ENCODE measurements around the gene TTLL9. TPM values are rescaled to one million over a fixed set of nuclear protein-coding genes. Genes with fewer than 3 reads are reported as not detected.

TTLL9 gene
- total RNA-seq, 1 donor from 2014 or later = 0.67 TPM

DNA sequence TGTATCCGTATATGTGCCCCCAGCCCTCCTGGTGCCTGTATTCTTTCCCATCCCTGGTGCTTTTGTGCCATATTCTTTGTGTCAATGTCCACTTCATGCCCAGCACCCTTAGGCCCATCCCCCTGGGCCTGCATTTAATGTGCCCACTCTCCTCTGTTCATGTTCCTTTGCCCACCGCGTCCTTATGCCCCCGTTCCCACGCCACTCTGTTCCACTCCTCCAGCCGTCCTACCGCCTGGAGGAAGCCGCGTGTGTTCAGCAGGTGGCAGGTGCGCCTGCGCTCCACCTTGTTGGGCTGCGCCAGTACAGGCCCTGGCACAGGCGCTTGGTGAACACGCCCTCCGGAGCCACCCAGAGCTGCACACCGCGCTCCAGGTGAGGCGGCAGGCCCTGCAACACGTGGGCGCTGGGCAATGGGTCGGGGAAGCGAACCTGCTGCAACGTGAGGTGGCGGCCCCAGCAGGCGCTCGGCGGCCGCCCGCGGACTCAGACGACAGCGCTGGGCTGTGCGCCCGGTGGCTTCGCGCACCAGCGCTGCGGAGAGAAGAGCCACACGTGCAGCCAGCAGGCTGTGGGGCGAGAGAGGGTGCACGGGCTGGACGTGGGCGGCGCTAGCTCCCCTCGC lies 21.0 kb upstream of the TTLL9 start:
- H3K36me3 Mint-ChIP-seq = no peaks in the 10 kb centered on the region
- H3K27ac Mint-ChIP-seq = no peak overlapping the region
- H3K9me3 Mint-ChIP-seq = no peaks in the 10 kb centered on the region
- TF ChIP-seq, protein P1, sequence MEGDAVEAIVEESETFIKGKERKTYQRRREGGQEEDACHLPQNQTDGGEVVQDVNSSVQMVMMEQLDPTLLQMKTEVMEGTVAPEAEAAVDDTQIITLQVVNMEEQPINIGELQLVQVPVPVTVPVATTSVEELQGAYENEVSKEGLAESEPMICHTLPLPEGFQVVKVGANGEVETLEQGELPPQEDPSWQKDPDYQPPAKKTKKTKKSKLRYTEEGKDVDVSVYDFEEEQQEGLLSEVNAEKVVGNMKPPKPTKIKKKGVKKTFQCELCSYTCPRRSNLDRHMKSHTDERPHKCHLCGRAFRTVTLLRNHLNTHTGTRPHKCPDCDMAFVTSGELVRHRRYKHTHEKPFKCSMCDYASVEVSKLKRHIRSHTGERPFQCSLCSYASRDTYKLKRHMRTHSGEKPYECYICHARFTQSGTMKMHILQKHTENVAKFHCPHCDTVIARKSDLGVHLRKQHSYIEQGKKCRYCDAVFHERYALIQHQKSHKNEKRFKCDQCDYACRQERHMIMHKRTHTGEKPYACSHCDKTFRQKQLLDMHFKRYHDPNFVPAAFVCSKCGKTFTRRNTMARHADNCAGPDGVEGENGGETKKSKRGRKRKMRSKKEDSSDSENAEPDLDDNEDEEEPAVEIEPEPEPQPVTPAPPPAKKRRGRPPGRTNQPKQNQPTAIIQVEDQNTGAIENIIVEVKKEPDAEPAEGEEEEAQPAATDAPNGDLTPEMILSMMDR (IDR thresholded peaks at IDR 0.05; ENCODE audit: unreplicated experiment) = no peak
- peaks cover 41% of the 10 kb centered on the region for H3K27me3 Mint-ChIP-seq (ENCODE audit: low read depth)
- H3K4me1 Mint-ChIP-seq = peaks cover under 1% of the 10 kb centered on the region
- no peak for DNase-seq (ENCODE audit: low spot score in 2 of 2, unreplicated experiment in 2 of 2)
- H3K4me3 Mint-ChIP-seq = no peak overlapping the region

DNA sequence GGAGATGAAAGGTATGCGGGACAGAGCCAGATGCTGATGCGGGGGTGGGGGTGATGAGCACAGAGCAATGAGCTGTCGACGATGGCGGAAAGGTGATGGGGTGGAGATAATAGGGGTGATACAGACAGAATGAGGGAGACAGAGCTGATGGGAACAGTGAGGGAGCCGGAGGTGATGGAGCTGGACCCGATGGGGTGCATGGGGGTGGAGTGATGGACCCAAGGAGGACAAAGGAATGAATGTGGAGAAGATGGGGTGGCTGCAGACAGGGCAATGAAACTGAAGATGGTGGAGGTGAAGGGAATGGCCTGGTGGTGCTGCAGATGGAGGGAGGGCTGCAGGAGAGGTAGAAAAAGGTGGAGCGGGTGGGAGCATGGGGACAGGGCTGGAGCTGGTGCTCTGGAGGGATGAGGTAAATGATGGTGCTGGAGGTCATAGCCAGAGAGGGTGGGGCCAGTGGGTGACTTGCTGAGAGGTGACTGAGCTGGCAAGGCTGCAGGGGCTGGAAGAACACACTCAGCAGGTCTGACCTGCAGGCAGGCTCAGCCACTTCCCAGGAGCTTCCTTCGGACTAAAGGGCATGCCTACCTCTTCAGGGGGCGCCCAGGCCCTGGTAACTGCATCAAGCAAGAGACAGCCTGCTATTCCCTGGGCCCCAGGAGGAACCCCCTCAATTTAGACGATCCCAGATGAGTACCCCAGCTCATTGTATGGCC lies 19.0 kb upstream of the TTLL9 start:
- no peaks in the 10 kb centered on the region for H3K36me3 Mint-ChIP-seq
- no peak overlapping the region for H3K27ac Mint-ChIP-seq
- H3K9me3 Mint-ChIP-seq = no peaks in the 10 kb centered on the region
- no peak for DNase-seq (ENCODE audit: low spot score in 2 of 2, unreplicated experiment in 2 of 2)
- TF ChIP-seq, protein P1 (IDR thresholded peaks at IDR 0.05; ENCODE audit: unreplicated experiment) = no peak
- H3K4me3 Mint-ChIP-seq = no peak overlapping the region
- peaks cover 41% of the 10 kb centered on the region for H3K27me3 Mint-ChIP-seq (ENCODE audit: low read depth)
- no peaks in the 10 kb centered on the region for H3K4me1 Mint-ChIP-seq

DNA sequence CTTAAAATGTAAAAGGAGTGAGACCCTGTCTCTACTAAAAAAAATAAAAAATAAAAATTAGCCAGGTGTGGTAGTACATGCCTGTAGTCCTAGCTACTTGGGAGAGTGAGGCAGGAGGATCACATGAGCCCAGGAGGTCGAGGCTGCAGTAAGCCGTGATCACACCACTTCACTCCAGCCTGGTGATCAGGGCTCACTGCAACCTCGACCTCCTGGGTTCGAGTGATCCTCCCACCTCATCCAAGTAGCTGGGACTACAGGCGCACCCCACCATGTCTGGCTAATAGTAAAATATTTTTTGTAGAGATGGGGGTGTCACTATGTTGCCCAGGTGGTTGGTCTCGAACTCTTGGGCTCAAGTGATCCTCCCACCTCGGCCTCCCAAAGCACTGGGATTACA lies 17.0 kb upstream of the TTLL9 start:
- Mint-ChIP-seq H3K27me3 (ENCODE audit: low read depth) (peaks cover 34% of the 10 kb centered on the region), H3K4me1 (peaks cover 3% of the 10 kb centered on the region), H3K9me3 (no peaks in the 10 kb centered on the region), H3K4me3 (no peak overlapping the region), H3K36me3 (no peaks in the 10 kb centered on the region), H3K27ac (no peak overlapping the region)
- TF ChIP-seq, protein P1 (IDR thresholded peaks at IDR 0.05; ENCODE audit: unreplicated experiment) = no peak
- DNase-seq (ENCODE audit: low spot score in 2 of 2, unreplicated experiment in 2 of 2) = no peak

DNA sequence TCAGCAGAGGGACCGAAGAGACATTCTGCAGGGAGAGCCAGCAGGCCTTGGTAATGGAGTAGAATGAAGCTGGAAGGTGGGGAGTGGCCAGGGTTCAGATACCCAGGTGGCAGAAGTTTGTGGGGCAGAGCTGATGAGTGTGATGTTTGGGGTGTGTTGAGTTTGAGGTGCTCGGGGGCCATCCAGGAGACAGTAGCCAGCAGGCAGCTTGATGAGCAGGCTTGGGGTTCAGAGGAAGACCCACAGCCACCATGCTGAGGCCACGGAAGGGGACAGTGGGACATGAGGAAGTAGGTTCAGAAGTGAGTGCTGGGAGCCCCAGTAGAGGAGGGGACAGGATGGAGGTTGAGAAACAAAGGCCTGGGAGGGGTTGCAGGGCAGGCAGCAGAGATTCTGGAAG lies 13.9 kb upstream of the TTLL9 start:
- Mint-ChIP-seq H3K4me3 (no peak overlapping the region), H3K4me1 (peaks cover 14% of the 10 kb centered on the region), H3K9me3 (no peaks in the 10 kb centered on the region), H3K27ac (no peak overlapping the region), H3K36me3 (no peaks in the 10 kb centered on the region), H3K27me3 (ENCODE audit: low read depth) (peaks cover 14% of the 10 kb centered on the region)
- DNase-seq (ENCODE audit: low spot score in 2 of 2, unreplicated experiment in 2 of 2) = no peak
- TF ChIP-seq, protein P1 (IDR thresholded peaks at IDR 0.05; ENCODE audit: unreplicated experiment) = no peak

DNA sequence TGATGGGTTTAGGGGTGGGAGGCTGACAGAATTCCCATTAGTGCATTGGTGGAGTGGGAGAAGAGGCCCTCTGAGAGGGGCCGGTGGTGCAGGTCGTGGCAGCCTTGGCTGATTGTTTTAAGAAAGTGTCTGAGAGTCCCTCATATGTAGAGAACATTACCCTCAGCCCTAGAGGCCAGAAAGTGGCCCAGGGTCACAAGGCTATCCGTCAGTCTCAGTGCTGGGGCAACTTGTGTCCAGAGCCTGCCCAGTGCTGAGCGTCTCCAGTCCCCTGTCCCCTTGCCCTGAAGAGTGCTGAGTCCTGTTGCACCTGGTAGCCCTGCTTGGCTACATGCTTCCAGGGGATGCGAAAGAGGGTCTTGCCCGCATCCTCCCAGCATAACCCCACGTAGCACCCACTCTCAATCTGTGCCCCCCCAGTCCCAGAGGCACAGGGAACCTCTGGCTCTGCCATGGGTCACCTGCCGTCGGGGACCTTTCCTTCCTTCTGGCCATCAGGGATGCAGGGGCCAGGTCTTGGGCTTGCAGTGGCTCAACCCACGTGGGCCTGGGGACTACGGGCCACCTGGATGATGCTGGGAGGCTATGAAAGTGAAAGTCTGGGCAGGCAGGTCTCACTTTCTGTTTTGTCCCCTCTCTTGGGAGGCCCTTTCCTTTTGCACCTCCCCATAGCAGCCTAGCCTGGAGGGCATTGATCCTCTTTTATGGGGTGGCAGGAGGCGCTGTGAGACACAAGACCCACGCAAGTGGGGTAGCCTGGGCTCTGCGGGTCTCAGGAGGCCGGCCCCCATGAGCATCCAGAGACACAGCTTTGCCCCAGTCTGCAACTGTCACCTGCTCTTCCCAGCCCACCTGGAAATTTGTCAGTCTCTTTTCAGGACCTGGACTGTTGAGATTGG lies 12.3 kb upstream of the TTLL9 start:
- TF ChIP-seq, protein P1 (IDR thresholded peaks at IDR 0.05; ENCODE audit: unreplicated experiment) = no peak
- no peak overlapping the region for H3K4me3 Mint-ChIP-seq
- H3K4me1 Mint-ChIP-seq = peaks cover 19% of the 10 kb centered on the region
- no peaks in the 10 kb centered on the region for H3K36me3 Mint-ChIP-seq
- peaks cover 8% of the 10 kb centered on the region for H3K27me3 Mint-ChIP-seq (ENCODE audit: low read depth)
- no peak overlapping the region for H3K27ac Mint-ChIP-seq
- no peak for DNase-seq (ENCODE audit: low spot score in 2 of 2, unreplicated experiment in 2 of 2)
- no peaks in the 10 kb centered on the region for H3K9me3 Mint-ChIP-seq

Data from mesothelial cell of epicardium (in vitro differentiated cells).